SK-N-SH (cell line): ENCODE results near the gene PARP2.

Source experiments
- EZH2phosphoT487 ChIP-seq: fragments of 200-600 bp; sonication (generic); IDR thresholded peaks from 2 replicates; pipeline ENCODE4 v1.6.1; 2017; ENCODE audit warnings: low read depth, mixed run types, mild to moderate bottlenecking, antibody characterized with exemption, moderate library complexity, borderline replicate concordance
- GABPA ChIP-seq: IDR thresholded peaks from 2 replicates; pipeline ENCODE4 v1.4.0; 2012; ENCODE audit warnings: low read depth, mild to moderate bottlenecking
- POLR2AphosphoS5 ChIP-seq: IDR thresholded peaks from 2 replicates; pipeline ENCODE4 v1.6.1; 2012; ENCODE audit warnings: low read depth, low read length
- RAD21 ChIP-seq: IDR thresholded peaks from 2 replicates; pipeline ENCODE4 v1.6.1; 2012; ENCODE audit warnings: mild to moderate bottlenecking, low read length
- RFX5 ChIP-seq: IDR thresholded peaks from 2 replicates; pipeline ENCODE4 v1.6.1; 2012; ENCODE audit warnings: mild to moderate bottlenecking, improper control_type of control experiment, low read length
- SIN3A ChIP-seq: IDR thresholded peaks from 2 replicates; pipeline ENCODE4 v1.6.1; 2012; ENCODE audit warnings: low read depth, mild to moderate bottlenecking, low read length, moderate library complexity, borderline replicate concordance
- TAF1 ChIP-seq: IDR thresholded peaks from 2 replicates; pipeline ENCODE4 v1.6.1; 2012; ENCODE audit warnings: low read depth, mild to moderate bottlenecking, low read length, moderate library complexity, borderline replicate concordance
- TF ChIP-seq, protein P1 (sequence below): IDR thresholded peaks from 2 replicates; pipeline ENCODE4 v1.6.1; 2012; ENCODE audit warnings: mild to moderate bottlenecking, low read depth, low read length, moderate library complexity
- TF ChIP-seq, protein P2 (sequence below): fragments of 200-600 bp; sonication (generic); IDR thresholded peaks from 2 replicates; pipeline ENCODE4 v1.6.1; 2017; ENCODE audit warnings: antibody characterized with exemption, mild to moderate bottlenecking, moderate library complexity
- TF ChIP-seq, protein P3 (sequence below): IDR thresholded peaks from 2 replicates; pipeline ENCODE4; 2012

DNA sequence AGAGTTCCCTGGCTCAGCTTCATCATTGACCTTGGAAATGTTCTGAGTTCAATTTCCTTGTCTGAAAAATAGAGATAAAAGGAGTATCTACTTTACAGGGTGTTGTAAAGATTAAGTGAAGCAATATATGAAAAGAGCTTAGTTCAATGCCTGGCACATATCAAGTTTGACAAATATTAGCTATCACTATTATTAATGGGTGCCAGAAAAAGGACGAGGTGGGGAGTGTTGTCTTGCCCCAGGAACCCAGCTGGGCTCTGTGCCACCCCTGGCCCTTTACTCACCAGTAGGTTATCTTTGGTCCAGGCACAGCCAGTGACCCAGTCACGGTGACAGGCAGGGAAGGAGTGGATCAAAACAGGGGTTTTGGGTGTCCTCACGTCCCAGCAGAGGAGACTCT is 32.0 kb downstream of the PARP2 start:
- TF ChIP-seq, protein P1, sequence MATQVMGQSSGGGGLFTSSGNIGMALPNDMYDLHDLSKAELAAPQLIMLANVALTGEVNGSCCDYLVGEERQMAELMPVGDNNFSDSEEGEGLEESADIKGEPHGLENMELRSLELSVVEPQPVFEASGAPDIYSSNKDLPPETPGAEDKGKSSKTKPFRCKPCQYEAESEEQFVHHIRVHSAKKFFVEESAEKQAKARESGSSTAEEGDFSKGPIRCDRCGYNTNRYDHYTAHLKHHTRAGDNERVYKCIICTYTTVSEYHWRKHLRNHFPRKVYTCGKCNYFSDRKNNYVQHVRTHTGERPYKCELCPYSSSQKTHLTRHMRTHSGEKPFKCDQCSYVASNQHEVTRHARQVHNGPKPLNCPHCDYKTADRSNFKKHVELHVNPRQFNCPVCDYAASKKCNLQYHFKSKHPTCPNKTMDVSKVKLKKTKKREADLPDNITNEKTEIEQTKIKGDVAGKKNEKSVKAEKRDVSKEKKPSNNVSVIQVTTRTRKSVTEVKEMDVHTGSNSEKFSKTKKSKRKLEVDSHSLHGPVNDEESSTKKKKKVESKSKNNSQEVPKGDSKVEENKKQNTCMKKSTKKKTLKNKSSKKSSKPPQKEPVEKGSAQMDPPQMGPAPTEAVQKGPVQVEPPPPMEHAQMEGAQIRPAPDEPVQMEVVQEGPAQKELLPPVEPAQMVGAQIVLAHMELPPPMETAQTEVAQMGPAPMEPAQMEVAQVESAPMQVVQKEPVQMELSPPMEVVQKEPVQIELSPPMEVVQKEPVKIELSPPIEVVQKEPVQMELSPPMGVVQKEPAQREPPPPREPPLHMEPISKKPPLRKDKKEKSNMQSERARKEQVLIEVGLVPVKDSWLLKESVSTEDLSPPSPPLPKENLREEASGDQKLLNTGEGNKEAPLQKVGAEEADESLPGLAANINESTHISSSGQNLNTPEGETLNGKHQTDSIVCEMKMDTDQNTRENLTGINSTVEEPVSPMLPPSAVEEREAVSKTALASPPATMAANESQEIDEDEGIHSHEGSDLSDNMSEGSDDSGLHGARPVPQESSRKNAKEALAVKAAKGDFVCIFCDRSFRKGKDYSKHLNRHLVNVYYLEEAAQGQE, result no peak
- TF ChIP-seq POLR2AphosphoS5 (no peak), RAD21 (no peak), GABPA (no peak), SIN3A (no peak), TAF1 (no peak), RFX5 (no peak), EZH2phosphoT487 (no peak)
- TF ChIP-seq, protein P2, sequence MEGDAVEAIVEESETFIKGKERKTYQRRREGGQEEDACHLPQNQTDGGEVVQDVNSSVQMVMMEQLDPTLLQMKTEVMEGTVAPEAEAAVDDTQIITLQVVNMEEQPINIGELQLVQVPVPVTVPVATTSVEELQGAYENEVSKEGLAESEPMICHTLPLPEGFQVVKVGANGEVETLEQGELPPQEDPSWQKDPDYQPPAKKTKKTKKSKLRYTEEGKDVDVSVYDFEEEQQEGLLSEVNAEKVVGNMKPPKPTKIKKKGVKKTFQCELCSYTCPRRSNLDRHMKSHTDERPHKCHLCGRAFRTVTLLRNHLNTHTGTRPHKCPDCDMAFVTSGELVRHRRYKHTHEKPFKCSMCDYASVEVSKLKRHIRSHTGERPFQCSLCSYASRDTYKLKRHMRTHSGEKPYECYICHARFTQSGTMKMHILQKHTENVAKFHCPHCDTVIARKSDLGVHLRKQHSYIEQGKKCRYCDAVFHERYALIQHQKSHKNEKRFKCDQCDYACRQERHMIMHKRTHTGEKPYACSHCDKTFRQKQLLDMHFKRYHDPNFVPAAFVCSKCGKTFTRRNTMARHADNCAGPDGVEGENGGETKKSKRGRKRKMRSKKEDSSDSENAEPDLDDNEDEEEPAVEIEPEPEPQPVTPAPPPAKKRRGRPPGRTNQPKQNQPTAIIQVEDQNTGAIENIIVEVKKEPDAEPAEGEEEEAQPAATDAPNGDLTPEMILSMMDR, result no peak
- TF ChIP-seq, protein P3, sequence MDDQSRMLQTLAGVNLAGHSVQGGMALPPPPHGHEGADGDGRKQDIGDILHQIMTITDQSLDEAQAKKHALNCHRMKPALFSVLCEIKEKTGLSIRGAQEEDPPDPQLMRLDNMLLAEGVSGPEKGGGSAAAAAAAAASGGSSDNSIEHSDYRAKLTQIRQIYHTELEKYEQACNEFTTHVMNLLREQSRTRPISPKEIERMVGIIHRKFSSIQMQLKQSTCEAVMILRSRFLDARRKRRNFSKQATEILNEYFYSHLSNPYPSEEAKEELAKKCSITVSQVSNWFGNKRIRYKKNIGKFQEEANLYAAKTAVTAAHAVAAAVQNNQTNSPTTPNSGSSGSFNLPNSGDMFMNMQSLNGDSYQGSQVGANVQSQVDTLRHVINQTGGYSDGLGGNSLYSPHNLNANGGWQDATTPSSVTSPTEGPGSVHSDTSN, result no peak
